ENCODE data around the gene MYBPC1.

GRCh38 chr12:101571105-101571504 lies 23.7 kb upstream of the MYBPC1 start:
- TF ChIP-seq POLR2A (IDR thresholded peaks at IDR 0.05) (no peak), CTCF (IDR thresholded peaks at IDR 0.05) (no peak)

All from adrenal gland (tissue), 5 donors.